GM21786 (cell line): ENCODE measurements around the gene VMA21.

Experiments
- ATAC-seq: cut with Tn5 transposase; IDR thresholded peaks from one replicate; pipeline ENCODE4 v1.9.1; 2021; ENCODE audit not compliant: unreplicated experiment

VMA21 gene

DNA sequence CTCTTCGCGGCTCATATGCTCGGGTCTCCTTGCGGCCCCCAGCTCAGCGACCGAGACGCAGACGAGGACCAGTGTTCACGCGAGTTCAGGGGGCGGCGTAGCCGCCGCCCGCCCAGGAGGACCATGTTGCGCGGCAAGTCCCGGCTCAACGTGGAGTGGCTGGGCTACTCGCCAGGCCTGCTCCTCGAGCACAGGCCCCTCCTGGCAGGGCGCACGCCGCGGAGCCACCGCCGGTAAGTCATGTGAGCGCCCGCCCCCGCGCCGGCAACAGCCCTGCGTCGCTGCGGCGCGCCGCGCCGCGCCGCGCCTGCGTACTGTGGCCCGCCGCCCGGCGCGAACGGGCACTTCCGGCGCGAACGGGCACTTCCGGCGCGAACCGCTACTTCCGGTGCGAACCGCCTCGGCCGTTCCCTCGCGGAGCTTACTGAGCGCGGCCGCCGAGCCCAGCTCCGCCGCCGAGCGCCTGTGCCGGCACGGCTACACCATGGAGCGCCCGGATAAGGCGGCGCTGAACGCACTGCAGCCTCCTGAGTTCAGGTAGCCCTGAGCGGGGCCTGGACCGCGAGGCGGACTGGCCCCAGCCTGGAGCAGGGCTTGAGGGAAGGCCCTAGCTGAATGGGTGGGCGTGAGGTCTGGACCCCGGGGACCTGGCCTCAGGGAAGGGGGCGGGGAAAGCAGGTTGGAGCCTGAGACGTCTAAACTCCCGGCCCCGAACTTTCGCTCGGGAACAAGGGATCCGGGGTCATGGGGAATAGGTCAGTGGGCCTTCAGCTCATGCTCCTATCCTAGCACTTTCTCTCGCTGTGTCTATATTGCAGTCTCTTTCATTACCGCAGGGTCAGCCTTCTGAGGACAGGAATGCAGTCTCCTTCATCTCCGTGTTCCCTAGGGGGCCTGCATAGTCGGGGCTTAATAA is at the start of gene VMA21:
VMA21 (plus strand) TSS at position 382 of the 916 bp plus-strand sequence; CDS start at position 485, 103 bp downstream.
- ATAC-seq: peak; percentile 75

DNA sequence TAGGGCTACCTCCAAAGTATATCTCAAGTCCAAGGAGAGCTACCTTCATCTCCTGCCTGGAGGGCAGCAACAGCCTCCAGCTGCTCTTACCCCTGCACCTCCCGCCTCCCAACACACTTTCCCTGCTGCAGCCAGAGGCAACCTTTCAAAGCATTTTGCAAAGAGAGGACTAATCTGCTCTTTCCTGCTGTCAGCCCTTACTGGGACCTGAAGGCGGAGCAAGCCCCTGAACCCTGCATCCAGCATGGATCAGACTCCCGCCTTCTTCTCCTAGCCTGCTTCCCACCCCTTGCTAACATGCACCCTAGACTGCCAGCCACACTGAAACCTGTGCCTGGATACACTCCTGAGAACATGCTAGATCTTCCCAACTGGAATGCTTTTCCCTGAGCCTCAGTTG is 37.7 kb upstream of the VMA21 start:
- ATAC-seq: no peak

DNA sequence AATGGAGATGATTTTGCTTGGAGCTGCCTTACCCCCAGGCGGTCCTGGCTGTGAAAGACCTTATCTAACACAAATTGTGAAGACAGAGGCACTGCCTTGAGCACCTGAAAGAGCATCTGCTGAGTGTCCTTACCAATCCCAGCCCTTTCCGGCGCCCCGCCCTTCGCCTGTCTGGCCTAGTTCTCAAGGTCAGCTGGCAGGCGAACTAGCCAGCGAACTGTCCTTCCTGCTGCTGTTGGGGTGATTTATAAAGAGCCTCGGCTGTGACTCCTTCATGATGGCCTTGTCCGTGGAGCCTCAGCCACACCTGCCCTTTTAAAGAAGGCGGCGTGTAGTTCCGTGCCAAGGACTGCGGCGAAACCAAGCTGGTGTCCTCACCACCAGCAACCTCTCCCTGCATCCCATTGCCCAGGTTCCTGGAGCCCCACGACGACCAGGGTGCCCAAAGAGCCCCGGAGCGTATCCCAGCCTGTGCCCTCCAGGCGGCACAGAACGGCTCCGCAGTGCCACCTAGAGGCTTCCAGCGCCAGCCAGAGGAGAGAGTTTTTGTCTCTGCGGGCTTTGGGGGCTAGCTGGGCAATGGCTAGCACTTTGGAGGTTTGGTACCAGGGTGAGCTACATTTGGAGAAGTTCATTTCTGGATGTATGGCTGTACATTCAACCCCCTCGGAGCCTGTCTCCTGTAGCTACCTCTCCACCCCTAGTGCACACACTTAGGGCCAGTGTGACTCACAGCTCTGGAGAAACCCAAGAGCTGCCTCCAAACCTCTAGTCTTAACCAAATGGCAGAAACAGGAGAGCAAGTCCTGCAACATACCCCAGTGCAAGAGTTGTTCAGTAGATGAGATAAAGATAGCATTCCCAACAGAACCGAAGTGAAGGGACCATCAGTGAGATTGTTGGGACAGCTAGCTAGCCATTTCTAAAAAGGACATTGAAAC is 36.8 kb upstream of the VMA21 start:
- peak; percentile 67 for ATAC-seq

- ATAC-seq: peak; percentile 69
Observed at GRCh38 chrX:151363316-151363715, 33.7 kb upstream of the VMA21 start.

GRCh38 chrX:151365579-151365978 is 31.4 kb upstream of the VMA21 start:
- no peak for ATAC-seq

DNA sequence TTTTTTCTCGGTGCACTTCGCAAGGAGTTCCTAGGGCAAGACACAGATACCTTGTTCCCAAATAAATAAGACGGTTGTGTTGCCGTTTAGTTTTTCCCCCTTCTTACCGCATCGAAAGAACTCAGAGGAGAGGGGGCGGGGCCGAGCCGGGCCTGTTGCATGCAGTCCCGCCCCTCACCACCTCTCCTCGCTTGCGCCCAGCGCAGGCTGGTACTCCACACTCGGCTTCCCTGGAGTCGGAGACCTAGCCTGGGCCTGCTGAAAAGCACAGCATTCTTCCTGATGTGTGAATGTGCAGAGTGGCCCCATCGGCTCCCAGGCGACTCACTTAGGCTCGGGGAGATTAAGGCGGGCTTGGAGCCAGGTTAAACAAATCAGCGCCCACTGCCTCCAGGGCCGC is 26.1 kb upstream of the VMA21 start:
- ATAC-seq: no peak

GRCh38 chrX:151384807-151385206 is 12.2 kb upstream of the VMA21 start:
- no peak for ATAC-seq

DNA sequence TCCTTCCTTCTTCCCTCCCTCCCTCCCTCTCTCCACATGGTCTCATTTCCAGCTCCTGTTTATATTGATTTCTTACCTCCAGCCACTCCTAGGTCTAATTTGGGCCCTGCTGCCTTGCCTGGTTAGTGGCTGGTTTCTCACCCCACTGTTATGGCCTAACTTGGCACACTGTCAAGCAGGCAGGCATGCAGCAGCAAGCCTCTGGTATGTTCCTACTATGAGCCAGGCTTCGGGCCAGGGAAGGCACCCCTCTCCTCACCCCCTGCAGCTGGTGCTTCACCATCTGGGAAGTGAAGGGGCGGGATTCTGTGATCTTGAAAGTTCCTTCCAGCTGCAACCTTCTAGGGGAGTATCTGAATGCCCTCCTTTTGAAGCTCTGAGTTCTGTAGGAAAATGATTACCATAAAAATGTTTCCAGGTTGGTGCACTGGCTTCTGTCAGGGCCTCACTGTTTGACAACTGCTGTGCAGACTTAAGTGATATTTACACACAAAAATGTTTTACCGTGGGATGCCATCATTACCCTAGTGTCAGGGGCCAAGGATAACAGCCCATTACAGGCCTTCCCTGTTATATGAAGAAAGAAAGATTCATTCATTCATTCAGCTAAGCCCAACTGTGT is 10.1 kb upstream of the VMA21 start:
- no peak for ATAC-seq

DNA sequence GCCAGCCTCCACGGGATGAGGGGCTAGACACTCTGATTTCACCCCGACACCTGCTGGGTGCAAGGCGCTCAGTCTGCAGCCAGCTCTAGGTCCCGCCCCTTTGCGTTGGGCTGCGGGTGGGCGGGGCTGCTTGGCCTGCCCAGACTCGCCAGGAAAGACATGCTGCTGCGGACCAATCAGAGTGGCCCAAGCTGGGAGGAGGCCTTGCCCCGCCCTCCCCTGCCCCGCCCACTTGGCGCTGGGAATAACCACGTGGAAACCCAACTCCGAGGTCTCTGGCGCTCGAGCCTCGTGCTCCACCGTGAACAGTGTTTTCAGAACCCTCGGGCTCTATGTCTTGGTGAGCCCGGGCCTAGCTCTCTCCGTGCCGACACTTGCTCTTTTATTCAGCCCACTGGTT is 5.3 kb upstream of the VMA21 start:
- ATAC-seq: no peak

DNA sequence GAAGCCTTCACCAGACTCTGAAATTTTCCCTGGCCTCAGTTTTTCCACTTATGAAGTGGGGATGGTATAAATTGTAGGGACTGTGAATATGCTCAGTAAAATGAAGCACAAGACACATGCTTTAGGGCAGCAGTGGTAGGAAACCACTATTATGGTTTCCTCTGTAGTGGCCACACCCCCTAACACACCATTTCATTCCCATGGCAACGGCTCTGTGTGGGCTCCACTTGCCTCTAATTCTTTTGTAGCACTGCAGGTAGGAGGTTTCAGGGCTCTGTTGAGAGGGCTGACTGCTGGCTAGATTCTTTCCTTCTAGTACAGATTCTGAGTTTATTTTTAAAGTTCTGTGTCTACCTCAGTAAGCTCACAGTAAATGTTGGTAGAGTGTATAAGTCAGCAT is 3.5 kb upstream of the VMA21 start:
- ATAC-seq: peak; percentile 32

- peak; percentile 25 for ATAC-seq
Observed at GRCh38 chrX:151396042-151396824, 773 bp upstream of the VMA21 start.

- no peak for ATAC-seq
Observed at GRCh38 chrX:151397741-151398070, 700 bp downstream of the VMA21 start.

- no peak for ATAC-seq
Observed at GRCh38 chrX:151398346-151398745, 1.3 kb downstream of the VMA21 start.

DNA sequence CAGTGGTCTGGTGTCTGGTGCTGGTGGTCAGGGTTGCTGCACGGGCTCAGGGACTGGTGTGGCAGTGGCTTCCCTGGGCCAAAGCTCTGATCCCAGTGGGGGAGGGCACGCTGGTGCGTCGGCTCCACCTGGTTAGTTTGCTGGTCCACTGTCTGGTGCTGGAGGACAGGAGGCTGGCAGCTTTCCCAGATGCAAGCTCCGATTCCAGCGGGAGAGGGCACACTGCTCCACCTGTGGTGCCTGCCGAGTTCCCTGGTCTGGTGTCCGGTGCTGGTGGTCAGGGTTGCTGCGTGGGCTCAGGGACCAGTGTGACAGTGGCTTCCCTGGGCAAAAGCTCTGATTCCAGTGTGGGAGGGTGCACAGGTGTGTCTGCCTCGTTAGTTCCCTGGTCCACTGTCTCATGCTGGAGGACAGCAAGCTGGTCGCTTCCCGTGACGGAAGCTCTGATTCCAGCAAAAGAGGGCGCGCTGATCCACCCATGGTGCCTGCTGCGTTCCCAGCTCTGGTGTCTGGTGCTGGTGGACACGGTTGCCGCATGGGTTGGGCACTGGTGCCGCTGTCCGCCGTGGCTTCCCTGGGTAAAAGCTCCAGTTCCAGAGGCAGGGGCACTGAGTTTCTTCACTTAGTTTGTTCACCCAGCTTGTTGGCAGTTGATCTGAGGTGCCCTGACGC is 5.8 kb downstream of the VMA21 start:
- no peak for ATAC-seq

GRCh38 chrX:151416579-151416978 is 19.6 kb downstream of the VMA21 start:
- ATAC-seq: no peak

DNA sequence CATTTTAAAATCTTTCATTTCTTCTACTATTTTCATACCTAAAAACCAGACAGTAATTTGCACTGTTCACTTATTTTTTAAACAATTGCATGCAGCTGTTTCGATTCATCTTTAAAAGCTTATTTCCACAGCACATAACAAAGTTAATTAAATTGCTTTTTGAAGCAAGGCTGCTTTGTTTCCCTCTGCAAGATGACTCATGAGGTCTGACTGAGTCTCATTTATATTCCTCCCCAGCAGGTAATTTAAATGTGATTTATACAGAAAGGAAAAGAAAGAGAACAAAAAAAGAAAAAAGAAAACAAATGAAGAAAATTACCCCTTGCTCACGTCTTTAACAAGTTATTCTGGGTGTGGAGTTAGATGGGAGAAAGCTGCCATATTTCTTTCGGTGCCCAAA is 22.8 kb downstream of the VMA21 start:
- ATAC-seq: no peak

DNA sequence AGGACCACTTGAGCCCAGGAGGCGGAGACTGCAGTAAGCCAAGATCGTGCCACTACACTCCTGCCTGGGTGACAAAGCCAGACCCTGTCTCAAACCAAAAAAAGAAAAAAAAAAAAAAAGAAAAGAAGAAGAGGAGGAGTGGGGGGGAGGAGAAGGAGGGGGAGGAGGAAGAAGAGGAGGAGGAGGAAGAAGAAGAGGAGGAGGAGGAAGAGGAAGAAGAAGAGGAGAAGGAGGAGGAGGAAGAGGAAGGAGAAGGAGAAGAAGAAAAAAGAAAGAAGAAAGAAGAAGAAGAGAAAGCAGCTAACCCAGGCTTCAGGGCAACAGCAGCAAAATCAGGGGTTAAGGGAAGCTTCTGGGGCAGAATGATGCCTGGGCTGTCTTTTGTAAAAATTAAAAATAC is 27.5 kb downstream of the VMA21 start:
- no peak for ATAC-seq

DNA sequence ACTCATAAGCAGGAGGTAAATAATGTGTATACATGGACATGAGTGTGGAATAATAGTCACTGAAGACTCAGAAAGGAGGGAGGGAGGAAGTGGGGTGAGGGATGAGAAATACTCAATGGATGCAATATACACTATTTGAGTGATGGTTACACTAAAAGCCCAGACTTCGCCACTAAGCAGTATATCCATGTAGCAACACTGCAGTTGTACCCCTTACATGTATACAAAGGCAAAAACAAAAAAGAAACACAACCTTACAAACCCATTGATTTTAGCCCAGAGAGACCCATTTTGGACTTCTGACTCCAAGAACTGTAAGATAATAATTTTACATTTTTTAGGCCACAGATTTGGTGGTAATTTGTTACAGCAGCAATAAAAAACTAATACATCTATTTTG is 51.5 kb downstream of the VMA21 start:
- no peak for ATAC-seq

- no peak for ATAC-seq
Observed at GRCh38 chrX:151458824-151459223, 61.8 kb downstream of the VMA21 start.
